Body of pancreas (tissue), 4 donors: ENCODE results near the gene KRT79.

Experiments
- POLR2A ChIP-seq, 3 donors: fragments of 450-650 bp; IDR thresholded peaks; one replicate each; pipeline ENCODE4 v1.6.1; 2016; ENCODE audit warnings: antibody characterized with exemption in 3 of 3, mild to moderate bottlenecking in 2 of 3
- TF ChIP-seq, protein P1 (sequence below), 7 experiments: fragments of 450-650 bp in 4 of 7; fragments of 200-600 bp in 3 of 7; sonication (generic) in 3 of 7; IDR thresholded peaks; one replicate each; pipeline ENCODE4 v1.5.1; 2016 to 2019; ENCODE audit warnings: antibody characterized with exemption in 7 of 7

DNA sequence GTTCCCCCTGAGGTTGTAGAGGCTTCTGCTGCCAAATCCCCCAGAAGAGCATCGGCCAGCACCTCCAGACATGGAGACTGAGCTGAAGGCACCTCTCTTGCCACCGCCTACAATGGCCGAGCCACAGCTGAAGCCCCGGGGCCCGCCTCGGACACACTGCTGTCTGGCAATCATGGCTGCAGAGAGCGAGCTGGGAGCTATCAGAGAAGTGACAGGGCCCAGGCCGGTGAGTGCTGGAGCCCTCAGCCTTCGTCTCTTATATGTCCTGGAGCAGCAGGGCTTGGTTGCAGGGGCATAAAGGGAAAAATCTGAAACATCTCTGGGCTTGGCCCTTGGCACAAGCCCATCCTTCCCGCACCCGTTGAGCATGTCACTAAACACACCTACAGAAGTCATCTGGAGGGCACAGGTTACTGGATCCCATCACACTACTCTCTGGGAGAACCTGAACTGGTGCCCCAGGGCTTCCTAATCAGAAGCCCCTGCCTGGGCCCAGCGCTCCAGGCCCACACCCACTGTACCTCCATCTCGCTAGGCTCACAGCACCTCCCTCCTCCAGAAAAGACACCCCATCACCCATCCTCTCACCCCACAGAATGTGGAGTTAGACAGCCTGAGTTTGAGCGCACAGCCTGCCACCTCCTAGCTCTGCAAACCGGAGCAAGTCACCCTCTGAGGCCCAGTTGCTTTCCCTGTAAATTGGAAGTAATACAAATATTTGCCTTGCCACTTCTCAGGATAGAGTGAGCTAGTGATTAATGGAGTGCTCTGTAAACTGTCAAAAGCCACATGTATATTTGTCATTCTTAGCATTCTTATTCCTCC lies 20.0 kb downstream of the KRT79 start, which contains the start of gene KRT4:
- TF ChIP-seq, protein P1, sequence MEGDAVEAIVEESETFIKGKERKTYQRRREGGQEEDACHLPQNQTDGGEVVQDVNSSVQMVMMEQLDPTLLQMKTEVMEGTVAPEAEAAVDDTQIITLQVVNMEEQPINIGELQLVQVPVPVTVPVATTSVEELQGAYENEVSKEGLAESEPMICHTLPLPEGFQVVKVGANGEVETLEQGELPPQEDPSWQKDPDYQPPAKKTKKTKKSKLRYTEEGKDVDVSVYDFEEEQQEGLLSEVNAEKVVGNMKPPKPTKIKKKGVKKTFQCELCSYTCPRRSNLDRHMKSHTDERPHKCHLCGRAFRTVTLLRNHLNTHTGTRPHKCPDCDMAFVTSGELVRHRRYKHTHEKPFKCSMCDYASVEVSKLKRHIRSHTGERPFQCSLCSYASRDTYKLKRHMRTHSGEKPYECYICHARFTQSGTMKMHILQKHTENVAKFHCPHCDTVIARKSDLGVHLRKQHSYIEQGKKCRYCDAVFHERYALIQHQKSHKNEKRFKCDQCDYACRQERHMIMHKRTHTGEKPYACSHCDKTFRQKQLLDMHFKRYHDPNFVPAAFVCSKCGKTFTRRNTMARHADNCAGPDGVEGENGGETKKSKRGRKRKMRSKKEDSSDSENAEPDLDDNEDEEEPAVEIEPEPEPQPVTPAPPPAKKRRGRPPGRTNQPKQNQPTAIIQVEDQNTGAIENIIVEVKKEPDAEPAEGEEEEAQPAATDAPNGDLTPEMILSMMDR (IDR thresholded peaks at IDR 0.05): no peak
- no peak for TF ChIP-seq POLR2A (IDR thresholded peaks at IDR 0.05)
